HG03108 (cell line): ENCODE data around the gene GRID2.
A peak's percentile ranks its signal among the peaks of the same experiment; 100 is the strongest.
"Not testable (repeated sequence)": the region's sequence is repeated elsewhere in the genome, so short reads cannot be mapped to it uniquely, and the experiment has no call there.

Source experiments
- ATAC-seq: cut with Tn5 transposase; IDR thresholded peaks from one replicate; pipeline ENCODE4 v1.9.1; 2021; ENCODE audit warnings: moderate library complexity; ENCODE audit not compliant: unreplicated experiment

The GRID2 gene

DNA sequence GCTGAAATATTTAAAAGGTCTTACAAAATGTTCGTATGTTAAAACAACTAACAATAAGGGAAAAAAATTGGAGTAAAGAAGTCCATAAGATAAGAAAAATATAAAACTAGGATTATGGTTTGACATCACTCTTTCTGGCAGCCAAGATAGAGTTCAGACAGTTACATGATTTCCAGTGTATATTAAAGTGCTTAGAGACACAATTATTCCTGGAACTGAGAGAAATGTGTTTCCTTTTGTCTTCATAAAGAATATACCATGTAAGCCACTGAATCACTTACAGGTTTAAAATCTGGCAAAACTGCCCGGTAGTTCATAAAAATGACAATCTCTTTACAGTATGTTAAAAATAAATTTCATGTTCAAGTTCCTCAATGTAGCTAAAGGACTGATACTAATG is 986.1 kb downstream of the GRID2 start:
- ATAC-seq = no peak

DNA sequence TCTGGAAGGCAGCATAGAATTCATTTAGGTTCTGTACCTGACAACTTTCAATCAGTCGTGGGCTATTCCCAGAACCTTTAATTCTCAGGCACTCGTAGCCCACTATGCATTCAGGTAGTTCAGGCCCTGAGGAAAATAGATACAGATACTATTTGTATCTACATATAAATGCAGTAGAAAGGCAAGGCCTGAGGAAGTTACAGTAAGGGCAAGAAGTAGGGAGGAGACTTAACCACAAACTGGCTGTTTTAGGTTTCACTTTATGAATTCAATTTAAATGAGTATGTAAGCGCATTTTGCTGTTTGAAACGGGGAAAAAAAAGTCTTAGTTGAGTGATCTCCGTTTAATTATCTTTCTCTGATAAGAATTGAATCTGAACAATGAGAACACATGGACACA is 995.4 kb downstream of the GRID2 start:
- ATAC-seq = no peak

DNA sequence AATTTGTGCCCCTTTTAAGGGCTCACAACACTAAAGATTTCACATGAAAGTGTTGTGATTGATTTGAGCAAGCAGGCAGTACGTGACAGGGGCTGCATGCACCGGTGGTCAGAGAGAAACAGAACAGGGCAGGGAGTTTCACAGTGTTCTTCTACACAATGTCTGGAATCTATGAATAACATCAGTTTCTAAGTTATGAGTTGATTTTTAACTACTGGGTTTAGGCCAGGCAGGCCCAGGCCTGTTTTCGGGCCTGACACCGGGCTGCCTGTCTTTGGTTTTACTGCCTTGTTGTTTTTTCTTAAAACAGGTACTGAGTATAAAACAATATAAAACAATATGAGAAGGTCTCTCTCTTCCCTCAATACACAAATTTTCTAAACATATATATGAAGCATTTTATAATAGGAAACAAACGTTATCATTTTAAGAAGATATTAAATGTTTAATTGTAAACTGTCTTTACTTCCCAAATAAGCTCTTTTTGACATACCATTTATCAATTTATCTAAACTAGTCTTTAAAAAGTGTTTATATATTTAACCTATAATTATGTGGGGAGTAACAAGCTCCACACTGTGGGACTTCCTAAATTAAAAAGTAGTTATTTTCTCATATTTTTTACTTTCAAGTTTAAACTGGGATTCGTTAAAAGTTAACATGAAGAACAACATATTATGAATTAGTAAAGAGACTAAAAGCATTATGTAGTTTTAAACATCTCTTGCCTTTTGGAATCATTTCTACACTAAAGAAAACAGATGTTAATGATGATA is 997.2 kb downstream of the GRID2 start:
- ATAC-seq = not testable (repeated sequence)

DNA sequence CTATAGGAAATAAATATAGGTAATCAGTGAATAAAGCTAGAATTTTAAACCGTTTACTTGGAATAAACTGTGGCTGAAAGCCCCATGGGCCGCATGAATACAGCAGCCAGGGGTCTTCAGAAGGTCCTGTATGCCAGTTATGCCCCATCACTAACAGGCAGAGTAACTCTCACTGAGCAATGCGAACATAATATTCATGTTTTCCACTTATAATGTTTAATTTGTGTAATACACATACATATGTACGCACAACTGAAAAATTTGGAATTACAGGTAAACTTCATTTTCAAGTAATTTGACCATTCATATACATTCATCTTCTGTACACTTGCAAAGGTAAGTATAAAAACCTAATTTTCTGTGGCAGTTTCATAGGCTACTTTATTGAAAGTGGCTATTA is 998.5 kb downstream of the GRID2 start:
- no peak for ATAC-seq

DNA sequence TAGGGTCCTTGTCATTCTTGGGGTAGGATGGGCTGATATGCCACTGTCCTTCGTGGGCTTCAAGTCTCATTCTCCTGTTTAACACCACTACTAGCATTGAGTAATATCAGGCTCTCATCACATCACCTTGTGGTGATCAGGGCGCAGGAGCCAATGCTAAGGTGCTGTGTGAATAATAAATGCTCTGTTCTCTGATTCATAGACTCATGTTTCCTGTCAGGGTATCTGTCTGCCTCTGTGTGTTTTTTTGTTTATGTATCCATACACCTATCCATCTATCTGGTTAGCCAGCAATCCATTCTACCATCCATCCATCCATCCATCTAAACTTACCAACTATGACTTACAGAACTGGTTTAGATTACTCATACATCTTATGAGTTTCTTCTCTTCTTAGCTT is 999.7 kb downstream of the GRID2 start:
- ATAC-seq = no peak

DNA sequence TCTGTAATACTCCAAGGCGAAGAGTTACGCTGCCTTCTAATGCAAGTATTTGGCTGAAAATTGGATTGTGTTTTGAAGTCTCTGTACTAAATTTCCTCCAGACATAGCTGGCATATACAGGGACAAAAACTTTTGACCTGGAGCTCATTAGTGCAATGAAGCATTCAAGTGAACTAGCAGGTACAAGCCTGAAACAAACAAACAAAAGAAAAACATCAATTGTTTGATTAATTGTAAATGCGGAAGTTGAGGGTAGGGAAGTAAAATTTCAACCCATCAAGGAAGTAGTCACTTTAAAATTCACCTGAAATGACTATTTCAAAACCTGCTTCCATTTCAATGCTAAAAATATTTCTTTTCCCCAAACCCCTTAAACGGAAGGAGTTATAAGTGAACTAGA is 1008.5 kb downstream of the GRID2 start:
- ATAC-seq = no peak

DNA sequence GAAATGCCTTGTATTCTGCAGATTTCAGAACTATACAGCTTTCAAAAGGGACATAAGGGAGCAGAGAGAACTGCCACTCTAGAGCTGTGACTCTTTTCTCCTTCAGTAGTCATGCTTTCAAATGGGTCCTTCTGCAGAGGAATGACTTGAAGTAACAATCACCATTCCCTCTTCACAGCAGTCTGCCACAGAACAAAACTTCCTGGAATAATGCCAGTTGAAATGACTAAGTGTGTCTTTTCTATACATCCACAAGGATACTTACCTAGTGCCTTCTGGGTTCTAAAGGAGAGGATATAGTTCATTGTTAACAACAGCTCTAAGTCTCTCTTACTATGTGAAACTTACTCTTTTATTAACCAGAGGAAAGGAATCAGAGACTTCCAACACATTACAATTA is 1009.4 kb downstream of the GRID2 start:
- ATAC-seq = no peak

DNA sequence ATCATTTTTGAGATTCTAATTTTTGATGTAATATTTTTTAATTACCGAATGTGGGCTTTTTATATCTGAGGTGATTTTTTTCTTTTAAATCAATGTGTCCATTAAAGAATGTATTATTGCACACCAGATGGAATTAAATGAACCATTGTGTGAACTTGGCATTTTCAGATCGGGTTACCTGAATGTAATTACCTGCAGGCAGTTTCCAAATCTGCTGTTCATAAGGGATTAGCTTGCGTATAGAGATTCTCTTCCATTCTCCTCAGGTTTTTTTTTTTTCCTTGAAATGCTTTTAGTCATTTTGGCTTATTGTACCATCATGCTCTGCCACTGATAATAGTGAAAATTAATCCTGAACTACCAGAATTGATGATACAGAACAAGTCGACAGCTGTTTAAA is 1013.3 kb downstream of the GRID2 start:
- ATAC-seq = no peak

DNA sequence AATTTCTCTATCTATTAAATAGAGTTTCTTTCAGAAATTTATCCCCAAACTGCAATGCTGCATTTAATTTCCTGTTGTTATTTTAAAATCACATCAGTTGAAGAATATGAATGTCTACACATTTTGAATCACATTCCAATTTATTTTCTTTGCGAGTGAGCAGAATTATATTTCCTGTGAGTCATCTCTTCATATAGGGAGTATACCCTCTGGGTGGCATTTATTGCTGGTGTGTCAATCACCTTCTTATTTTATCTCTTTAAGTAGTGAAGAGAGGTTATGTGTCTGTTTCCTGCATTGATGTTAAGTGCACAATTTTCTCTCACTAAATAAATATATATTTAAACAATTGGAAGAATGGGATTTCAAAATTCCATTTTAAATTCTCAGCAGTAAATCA is 1013.8 kb downstream of the GRID2 start:
- no peak for ATAC-seq

DNA sequence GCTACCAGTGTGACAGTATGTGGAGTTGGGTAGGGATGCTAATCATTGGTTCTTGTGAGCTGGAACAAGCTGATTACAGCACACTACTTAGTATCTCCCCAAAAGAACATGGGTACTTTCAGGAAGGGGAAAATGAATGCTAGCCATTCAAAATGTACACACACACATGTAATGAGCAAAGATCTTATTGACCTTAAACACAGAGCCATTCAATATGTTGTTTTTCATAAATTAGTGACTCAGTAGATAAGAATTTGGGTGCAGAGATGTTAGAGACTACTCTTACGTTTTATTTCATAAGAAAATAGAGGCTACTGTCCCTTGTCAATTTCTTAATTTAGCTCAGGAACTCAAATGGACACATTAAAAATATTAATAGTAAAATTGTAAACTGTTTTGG is 1015.3 kb downstream of the GRID2 start:
- no peak for ATAC-seq

DNA sequence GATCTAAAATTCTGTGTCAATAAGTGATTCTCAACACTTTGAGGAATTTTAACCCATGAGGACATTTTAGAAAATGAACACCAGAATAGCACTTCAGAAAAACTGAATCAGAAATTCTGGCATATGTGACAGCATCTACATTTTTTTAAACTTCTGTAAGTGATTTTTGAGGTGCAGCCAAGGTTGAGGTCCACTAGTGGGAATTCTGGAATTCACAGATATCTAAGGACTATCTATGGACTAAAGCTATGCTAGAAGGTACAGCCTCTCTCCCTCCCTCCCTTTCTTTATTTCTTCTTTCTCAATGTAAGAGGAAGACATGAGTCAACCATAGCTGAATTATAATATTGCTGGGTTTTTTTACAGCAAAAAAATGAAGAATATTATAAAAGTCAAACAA is 1016.6 kb downstream of the GRID2 start:
- no peak for ATAC-seq

DNA sequence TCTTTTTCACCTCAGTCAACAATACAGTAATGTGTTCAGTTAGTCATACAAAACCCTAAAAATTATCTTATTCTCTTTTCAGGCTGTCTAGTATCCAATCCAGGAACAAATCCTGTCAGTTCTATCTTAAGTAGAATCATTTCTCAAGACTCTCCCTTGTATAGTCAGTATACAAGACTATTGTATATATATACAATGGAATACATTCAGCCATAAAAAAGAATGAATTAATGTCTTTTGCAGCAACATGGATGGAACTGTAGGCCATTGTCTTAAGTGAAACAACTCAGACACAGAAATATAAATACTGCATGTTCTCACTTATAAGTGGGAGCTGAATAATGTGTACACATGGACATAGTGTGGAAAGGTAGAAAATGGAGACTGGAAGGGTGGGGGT is 1023.6 kb downstream of the GRID2 start:
- ATAC-seq = no peak

DNA sequence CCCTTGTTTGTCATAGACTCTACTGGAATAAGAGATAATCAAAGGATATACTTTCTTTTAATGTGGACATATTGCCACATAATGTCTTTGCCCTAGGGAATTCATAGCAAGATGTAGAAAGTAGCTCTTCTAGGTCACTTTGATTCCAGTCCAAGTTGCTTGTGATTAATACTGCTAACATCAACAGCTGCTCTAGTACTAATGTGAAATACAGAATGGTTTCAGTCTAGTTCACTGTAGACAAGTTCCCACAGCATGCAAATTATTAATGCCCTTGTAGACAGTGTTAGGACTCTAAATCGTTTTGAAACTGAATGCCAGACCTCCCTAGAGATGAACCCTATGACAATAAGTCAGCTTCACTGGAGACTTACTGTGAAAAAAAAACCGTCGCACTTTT is 1030.2 kb downstream of the GRID2 start:
- peak; percentile 54 for ATAC-seq

DNA sequence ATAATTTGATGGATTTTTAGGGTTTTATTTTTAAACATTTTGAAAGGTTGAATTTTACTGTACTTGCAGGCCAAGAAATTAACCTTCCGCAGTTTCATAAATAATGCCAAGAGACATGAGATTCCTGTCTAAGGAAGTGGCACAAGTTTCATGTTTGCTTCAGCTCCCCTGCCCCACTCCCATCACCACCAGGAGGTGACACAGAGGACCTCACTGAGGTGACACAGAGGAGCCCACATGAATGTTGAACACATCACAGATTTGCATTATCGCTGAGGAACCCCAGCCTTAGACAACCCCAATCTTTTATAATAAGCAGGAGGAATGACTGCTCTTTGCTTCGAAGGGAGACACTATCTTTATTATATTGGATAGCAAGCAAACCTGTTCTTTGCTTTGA is 1033.4 kb downstream of the GRID2 start:
- no peak for ATAC-seq

DNA sequence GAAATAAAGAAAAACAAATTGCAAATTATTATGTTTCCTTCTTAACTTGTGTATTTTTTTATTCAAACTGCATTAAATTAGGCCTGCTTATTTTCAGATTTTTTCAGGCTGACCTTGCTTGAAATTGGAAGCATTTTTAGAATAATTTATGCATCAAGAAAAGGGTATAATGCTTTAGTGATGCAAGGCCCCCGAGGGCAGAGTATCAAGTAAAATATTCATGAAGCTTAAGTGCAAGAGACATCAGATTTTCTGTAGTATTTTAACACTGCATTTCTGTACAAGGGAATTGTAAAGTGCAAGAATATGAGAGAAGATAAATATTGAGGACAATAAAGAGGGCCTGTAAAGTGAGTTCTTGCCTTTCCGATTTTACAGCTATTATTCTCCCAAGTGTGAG is 1039.0 kb downstream of the GRID2 start:
- no peak for ATAC-seq

DNA sequence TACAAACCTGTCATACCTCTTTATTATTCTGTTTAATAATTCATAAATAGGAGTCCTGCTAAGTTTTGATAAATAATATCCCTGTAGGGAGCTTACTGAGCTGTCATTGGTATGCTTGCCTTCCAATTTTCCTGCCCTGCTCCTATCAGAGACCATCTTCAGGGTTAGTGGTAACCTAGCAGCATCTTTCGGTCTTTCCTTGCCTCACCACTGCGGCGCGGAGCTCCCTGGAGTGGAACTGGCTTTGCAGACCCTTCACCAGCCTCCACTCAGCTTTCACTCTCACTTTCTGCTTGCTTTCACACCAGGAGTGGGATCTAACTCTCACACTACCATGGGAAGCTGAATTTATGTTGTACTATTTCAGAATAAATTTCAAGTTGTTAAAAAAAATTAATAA is 1043.1 kb downstream of the GRID2 start:
- ATAC-seq = no peak

DNA sequence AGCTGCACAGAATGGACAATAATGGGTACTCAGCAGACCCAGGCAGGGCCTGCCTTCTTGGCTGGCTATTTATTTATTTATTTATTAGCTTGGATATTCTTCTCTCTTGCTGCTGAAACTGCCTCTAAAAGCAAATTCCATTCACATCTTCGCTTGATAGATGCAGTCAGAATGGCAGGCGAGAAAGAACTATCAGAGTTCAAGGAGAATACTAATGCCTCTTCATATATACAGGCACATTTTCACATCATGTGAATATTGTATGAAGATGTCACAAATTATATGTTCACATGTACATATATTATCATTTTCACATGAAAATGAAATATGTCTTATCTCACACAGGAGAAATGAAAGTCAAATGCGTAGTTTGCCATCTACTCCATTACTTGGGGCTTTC is 1045.1 kb downstream of the GRID2 start:
- no peak for ATAC-seq

DNA sequence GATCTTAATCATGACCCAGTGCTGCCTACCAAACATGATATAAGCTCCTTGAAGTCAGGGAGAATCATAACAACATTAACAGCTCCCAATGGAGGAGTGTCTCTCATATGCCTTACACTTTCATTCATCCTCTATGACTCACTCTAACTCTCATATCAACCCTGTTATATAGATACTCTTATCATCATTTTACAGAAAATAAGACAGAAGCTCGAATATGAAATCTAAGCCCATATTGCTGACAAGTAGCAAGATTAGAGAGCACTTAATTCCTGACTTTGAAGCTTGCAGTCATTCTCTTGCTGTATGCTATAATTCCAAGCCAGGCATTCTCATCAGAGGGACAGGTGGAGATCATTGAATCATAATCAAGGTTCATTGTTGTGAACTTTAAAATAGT is 1048.1 kb downstream of the GRID2 start:
- ATAC-seq = no peak

DNA sequence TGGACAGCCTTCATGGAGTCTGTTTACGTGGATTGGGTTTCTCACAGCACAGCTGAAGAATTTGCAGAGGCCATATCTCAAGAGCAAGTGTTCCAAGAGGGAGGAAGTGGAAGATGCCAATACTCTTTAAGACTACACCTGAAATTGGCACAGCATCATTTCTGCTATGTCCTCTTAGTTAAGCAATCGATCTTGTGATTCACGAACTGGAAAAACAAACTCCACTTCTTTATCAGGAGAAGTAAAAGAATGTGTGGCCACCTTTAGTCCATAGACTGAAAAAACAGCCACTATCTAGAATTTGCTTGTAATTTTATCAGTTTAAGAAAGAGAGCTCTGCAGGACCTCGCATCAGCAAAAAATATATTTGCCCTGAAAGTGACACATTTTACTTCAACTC is 1051.6 kb downstream of the GRID2 start:
- ATAC-seq = no peak

DNA sequence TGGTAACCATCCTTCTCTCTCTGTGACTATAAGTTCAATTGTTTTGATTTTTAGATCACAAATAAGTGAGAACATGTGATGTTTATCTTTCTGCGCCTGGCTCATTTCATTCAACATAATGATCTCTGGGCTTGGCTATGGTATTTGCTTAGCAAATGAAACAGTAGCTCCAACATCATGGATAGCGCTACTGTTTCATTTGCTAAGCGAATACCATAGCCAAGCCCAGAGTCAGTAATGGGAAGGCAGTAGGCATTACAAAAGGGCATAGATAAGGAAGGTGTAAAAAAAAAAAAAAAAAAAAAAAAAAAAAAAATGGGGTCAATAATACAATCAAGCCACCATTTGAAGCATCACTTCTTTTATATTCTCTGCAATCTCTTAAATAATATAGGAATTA is 1055.8 kb downstream of the GRID2 start:
- ATAC-seq = no peak

DNA sequence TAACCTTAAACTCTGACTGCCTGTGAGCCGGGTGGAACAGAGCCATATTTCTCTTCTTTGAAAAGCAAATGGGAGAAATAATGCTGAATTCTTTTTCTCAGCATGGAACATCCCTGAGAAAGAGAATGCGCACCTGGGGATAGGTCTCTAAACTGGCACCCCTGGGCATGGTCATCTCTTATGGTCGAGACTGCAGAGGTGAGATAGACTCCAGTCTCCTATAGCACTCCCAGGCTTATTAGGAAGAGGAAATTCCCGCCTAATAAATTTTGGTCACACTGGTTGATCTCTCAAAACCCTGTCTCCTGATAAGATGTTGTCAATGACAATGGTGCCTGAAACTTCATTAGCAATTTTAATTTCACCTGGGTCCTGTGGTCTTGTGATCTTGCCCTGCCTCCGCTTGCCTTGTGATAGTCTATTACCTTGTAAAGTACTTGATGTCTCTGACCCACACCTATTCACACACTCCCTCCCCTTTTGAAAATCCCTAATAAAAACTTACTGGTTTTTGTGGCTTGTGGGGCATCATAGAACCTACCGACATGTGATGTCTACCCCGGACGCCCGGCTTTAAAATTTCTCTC is 1062.5 kb downstream of the GRID2 start:
- not testable (repeated sequence) for ATAC-seq

DNA sequence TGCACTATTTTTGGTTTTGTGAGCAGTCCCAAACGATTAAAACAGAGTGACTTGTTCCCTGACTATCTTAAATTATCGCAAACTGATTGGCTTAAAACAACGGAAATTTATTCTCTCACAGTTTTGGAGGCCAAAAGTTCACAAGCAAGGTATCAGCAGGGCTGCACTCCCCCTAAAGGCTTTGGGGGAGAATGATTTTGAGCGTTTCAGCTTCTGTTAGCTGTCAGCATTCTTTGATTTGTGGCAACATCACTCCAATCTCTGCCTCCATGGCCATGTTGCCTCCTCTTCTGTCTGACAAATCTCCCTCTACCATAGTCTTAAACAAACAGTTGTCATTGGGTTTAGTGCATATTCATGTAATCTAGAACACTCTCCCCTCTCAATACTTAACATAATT is 1065.2 kb downstream of the GRID2 start:
- ATAC-seq = no peak

DNA sequence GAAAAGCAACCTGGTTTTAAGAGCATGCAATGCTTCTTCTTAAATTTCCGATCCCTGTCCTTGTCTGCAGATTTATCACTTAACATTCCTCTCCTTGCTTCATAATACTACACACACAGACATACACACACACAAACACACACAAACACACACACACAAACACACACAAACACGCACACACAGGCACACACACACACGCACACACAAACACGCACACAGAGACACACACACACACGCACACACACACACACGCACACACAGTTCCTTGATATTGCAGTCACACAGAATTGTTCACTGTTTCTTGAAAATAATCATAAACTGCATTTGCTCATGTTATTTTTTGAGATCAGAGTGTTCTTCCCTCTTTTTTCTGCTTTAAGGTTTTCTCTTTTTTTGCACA is 1066.5 kb downstream of the GRID2 start:
- ATAC-seq = no peak
